Measurements from ENCODE around the gene P2RX1. TPM values are rescaled to one million over a fixed set of nuclear protein-coding genes. Genes with fewer than 3 reads are reported as not detected.

The P2RX1 gene
- total and polyA plus RNA-seq, 2 experiments from 2014 or later = 0.31 to 2.2 TPM

- Histone ChIP-seq H3K79me2 (replicated peaks; ENCODE audit: insufficient read depth) (no peaks in the 10 kb centered on the region), H3K9me2 (ENCODE audit: insufficient read depth) (no peaks in the 10 kb centered on the region), H2AFZ (peak overlapping the region; percentile 90), H4K20me1 (replicated peaks; ENCODE audit: insufficient read depth) (no peaks in the 10 kb centered on the region), H3K36me3 (ENCODE audit: insufficient read depth) (no peaks in the 10 kb centered on the region), H3K27me3 (ENCODE audit: insufficient read depth) (no peaks in the 10 kb centered on the region), H3F3A (replicated peaks; ENCODE audit: low read depth) (no peaks in the 10 kb centered on the region), H3K4me2 (no peak overlapping the region), H3K27ac (ENCODE audit: low read depth) (no peak overlapping the region), H3K4me1 (ENCODE audit: insufficient read depth) (no peaks in the 10 kb centered on the region), H3K4me3 (no peak overlapping the region)
- Mint-ChIP-seq H3K4me3 (no peak overlapping the region), H3K9me3 (no peaks in the 10 kb centered on the region), H3K4me1 (peaks cover 12% of the 10 kb centered on the region), H3K27me3 (ENCODE audit: insufficient read depth, low read depth, poor library complexity) (peaks cover 6% of the 10 kb centered on the region), H3K27ac (no peak overlapping the region), H3K36me3 (ENCODE audit: low read depth) (no peaks in the 10 kb centered on the region)
- DNase-seq (ENCODE audit: low spot score) (no peak), ATAC-seq (no peak)
- no peak for TF ChIP-seq NANOG (IDR thresholded peaks at IDR 0.05; ENCODE audit: borderline replicate concordance)
- TF ChIP-seq, protein P1, sequence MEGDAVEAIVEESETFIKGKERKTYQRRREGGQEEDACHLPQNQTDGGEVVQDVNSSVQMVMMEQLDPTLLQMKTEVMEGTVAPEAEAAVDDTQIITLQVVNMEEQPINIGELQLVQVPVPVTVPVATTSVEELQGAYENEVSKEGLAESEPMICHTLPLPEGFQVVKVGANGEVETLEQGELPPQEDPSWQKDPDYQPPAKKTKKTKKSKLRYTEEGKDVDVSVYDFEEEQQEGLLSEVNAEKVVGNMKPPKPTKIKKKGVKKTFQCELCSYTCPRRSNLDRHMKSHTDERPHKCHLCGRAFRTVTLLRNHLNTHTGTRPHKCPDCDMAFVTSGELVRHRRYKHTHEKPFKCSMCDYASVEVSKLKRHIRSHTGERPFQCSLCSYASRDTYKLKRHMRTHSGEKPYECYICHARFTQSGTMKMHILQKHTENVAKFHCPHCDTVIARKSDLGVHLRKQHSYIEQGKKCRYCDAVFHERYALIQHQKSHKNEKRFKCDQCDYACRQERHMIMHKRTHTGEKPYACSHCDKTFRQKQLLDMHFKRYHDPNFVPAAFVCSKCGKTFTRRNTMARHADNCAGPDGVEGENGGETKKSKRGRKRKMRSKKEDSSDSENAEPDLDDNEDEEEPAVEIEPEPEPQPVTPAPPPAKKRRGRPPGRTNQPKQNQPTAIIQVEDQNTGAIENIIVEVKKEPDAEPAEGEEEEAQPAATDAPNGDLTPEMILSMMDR (conservative IDR thresholded peaks at IDR 0.05; ENCODE audit: low read depth in 2 of 2) = no peak
- TF ChIP-seq, protein P2, sequence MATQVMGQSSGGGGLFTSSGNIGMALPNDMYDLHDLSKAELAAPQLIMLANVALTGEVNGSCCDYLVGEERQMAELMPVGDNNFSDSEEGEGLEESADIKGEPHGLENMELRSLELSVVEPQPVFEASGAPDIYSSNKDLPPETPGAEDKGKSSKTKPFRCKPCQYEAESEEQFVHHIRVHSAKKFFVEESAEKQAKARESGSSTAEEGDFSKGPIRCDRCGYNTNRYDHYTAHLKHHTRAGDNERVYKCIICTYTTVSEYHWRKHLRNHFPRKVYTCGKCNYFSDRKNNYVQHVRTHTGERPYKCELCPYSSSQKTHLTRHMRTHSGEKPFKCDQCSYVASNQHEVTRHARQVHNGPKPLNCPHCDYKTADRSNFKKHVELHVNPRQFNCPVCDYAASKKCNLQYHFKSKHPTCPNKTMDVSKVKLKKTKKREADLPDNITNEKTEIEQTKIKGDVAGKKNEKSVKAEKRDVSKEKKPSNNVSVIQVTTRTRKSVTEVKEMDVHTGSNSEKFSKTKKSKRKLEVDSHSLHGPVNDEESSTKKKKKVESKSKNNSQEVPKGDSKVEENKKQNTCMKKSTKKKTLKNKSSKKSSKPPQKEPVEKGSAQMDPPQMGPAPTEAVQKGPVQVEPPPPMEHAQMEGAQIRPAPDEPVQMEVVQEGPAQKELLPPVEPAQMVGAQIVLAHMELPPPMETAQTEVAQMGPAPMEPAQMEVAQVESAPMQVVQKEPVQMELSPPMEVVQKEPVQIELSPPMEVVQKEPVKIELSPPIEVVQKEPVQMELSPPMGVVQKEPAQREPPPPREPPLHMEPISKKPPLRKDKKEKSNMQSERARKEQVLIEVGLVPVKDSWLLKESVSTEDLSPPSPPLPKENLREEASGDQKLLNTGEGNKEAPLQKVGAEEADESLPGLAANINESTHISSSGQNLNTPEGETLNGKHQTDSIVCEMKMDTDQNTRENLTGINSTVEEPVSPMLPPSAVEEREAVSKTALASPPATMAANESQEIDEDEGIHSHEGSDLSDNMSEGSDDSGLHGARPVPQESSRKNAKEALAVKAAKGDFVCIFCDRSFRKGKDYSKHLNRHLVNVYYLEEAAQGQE (IDR thresholded peaks at IDR 0.05; ENCODE audit: unreplicated experiment) = no peak
- TF ChIP-seq STAT1 (IDR thresholded peaks at IDR 0.05; ENCODE audit: unreplicated experiment) = no peak
- no peak for TF ChIP-seq EZH2phosphoT487 (IDR thresholded peaks at IDR 0.05; ENCODE audit: unreplicated experiment)
- TF ChIP-seq, protein P3, sequence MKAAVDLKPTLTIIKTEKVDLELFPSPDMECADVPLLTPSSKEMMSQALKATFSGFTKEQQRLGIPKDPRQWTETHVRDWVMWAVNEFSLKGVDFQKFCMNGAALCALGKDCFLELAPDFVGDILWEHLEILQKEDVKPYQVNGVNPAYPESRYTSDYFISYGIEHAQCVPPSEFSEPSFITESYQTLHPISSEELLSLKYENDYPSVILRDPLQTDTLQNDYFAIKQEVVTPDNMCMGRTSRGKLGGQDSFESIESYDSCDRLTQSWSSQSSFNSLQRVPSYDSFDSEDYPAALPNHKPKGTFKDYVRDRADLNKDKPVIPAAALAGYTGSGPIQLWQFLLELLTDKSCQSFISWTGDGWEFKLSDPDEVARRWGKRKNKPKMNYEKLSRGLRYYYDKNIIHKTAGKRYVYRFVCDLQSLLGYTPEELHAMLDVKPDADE (IDR thresholded peaks at IDR 0.05) = no peak
- no peak for TF ChIP-seq POLR2AphosphoS5 (IDR thresholded peaks at IDR 0.05; ENCODE audit: low read depth)
- TF ChIP-seq ZNF331 (CRISPR knock-in tag; IDR thresholded peaks at IDR 0.05; ENCODE audit: low read depth) = no peak
- TF ChIP-seq, protein P4, sequence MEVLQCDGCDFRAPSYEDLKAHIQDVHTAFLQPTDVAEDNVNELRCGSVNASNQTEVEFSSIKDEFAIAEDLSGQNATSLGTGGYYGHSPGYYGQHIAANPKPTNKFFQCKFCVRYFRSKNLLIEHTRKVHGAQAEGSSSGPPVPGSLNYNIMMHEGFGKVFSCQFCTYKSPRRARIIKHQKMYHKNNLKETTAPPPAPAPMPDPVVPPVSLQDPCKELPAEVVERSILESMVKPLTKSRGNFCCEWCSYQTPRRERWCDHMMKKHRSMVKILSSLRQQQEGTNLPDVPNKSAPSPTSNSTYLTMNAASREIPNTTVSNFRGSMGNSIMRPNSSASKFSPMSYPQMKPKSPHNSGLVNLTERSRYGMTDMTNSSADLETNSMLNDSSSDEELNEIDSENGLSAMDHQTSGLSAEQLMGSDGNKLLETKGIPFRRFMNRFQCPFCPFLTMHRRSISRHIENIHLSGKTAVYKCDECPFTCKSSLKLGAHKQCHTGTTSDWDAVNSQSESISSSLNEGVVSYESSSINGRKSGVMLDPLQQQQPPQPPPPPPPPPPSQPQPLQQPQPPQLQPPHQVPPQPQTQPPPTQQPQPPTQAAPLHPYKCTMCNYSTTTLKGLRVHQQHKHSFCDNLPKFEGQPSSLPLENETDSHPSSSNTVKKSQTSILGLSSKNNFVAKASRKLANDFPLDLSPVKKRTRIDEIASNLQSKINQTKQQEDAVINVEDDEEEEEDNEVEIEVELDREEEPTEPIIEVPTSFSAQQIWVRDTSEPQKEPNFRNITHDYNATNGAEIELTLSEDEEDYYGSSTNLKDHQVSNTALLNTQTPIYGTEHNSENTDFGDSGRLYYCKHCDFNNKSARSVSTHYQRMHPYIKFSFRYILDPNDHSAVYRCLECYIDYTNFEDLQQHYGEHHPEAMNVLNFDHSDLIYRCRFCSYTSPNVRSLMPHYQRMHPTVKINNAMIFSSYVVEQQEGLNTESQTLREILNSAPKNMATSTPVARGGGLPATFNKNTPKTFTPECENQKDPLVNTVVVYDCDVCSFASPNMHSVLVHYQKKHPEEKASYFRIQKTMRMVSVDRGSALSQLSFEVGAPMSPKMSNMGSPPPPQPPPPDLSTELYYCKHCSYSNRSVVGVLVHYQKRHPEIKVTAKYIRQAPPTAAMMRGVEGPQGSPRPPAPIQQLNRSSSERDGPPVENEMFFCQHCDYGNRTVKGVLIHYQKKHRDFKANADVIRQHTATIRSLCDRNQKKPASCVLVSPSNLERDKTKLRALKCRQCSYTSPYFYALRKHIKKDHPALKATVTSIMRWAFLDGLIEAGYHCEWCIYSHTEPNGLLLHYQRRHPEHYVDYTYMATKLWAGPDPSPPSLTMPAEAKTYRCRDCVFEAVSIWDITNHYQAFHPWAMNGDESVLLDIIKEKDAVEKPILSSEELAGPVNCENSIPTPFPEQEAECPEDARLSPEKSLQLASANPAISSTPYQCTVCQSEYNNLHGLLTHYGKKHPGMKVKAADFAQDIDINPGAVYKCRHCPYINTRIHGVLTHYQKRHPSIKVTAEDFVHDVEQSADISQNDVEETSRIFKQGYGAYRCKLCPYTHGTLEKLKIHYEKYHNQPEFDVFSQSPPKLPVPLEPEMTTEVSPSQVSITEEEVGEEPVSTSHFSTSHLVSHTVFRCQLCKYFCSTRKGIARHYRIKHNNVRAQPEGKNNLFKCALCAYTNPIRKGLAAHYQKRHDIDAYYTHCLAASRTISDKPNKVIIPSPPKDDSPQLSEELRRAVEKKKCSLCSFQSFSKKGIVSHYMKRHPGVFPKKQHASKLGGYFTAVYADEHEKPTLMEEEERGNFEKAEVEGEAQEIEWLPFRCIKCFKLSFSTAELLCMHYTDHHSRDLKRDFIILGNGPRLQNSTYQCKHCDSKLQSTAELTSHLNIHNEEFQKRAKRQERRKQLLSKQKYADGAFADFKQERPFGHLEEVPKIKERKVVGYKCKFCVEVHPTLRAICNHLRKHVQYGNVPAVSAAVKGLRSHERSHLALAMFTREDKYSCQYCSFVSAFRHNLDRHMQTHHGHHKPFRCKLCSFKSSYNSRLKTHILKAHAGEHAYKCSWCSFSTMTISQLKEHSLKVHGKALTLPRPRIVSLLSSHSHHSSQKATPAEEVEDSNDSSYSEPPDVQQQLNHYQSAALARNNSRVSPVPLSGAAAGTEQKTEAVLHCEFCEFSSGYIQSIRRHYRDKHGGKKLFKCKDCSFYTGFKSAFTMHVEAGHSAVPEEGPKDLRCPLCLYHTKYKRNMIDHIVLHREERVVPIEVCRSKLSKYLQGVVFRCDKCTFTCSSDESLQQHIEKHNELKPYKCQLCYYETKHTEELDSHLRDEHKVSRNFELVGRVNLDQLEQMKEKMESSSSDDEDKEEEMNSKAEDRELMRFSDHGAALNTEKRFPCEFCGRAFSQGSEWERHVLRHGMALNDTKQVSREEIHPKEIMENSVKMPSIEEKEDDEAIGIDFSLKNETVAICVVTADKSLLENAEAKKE (CRISPR knock-in tag; IDR thresholded peaks at IDR 0.05) = no peak
- no peak for TF ChIP-seq CREB1 (CRISPR knock-in tag; IDR thresholded peaks at IDR 0.05; ENCODE audit: low read depth)
- TF ChIP-seq ZNF114 (CRISPR knock-in tag; IDR thresholded peaks at IDR 0.05) = no peak
- TF ChIP-seq EZH2 (IDR thresholded peaks at IDR 0.05; ENCODE audit: low read depth, unreplicated experiment) = no peak
These were observed 4.7 kb upstream of the P2RX1 start for GRCh38 chr17:3921006-3921405.
